K562 (cell line): ENCODE results near the gene DPYSL4.
A peak's percentile ranks its signal among the peaks of the same experiment; 100 is the strongest.

Experiments used
- CBFA2T3 ChIP-seq: fragments of 450-650 bp; IDR thresholded peaks from 2 replicates; pipeline ENCODE4 v1.6.1; 2017
- CREM ChIP-seq: IDR thresholded peaks from 2 replicates; pipeline ENCODE4 v1.6.1; 2014; ENCODE audit warnings: antibody characterized with exemption, low read depth
- CTCF ChIP-seq, 3 experiments: IDR thresholded peaks in 2 of 3; conservative IDR thresholded peaks in 1 of 3; 2 replicates each; pipeline ENCODE4 v1.5.1; 2011 to 2012; ENCODE audit warnings: low read length in 3 of 3, mild to moderate bottlenecking in 3 of 3, control low read depth in 2 of 3, improper control_type of control experiment in 1 of 3, inconsistent platforms in 1 of 3, low read depth in 1 of 3, mixed read lengths in 1 of 3, moderate library complexity in 1 of 3; ENCODE audit not compliant: insufficient read depth in 2 of 3
- FOXJ3 ChIP-seq: sonication (generic); formaldehyde crosslinking; IDR thresholded peaks from 2 replicates; pipeline ENCODE4 v1.4.0; 2020; ENCODE audit warnings: mild to moderate bottlenecking, missing genetic modification reagents
- HOXB6 ChIP-seq: fragments of 250-450 bp; sonication (Bioruptor Pico); IDR thresholded peaks from 2 replicates; pipeline ENCODE4 v1.5.1; 2022; ENCODE audit warnings: mild to moderate bottlenecking, borderline replicate concordance
- NR3C1 ChIP-seq: sonication (generic); formaldehyde crosslinking; IDR thresholded peaks from 2 replicates; pipeline ENCODE4 v1.8.1; 2022; ENCODE audit warnings: missing genetic modification reagents
- PTTG1 ChIP-seq: fragments of 450-650 bp; IDR thresholded peaks from 2 replicates; pipeline ENCODE4 v1.6.1; 2016; ENCODE audit warnings: low read depth, mild to moderate bottlenecking, missing genetic modification characterization, missing compliant biosample characterization
- RHOXF2B ChIP-seq: fragments of 250-450 bp; sonication (Bioruptor Pico); conservative IDR thresholded peaks from 2 replicates; pipeline ENCODE4 v1.5.1; 2021
- YY1 ChIP-seq, 3 experiments: IDR thresholded peaks; 2 replicates each; pipeline ENCODE4 v1.6.1; 2011; ENCODE audit warnings: low read length in 2 of 3, mild to moderate bottlenecking in 2 of 3, moderate library complexity in 2 of 3, borderline replicate concordance in 1 of 3, control low read depth in 1 of 3, low read depth in 1 of 3; ENCODE audit not compliant: insufficient read depth in 3 of 3, insufficient replicate concordance in 2 of 3, control insufficient read depth in 1 of 3, insufficient read length in 1 of 3; ENCODE audit errors: extremely low read depth in 1 of 3

GRCh38 chr10:132247943-132248342 lies 61.2 kb downstream of the DPYSL4 start:
- TF ChIP-seq CTCF (IDR thresholded peaks at IDR 0.05 in 2 of 3, conservative IDR thresholded peaks at IDR 0.05 in 1 of 3; ENCODE audit: insufficient read depth in 2 of 3, low read depth in 1 of 3, low read length in 3 of 3): no peak
- no peak for TF ChIP-seq CBFA2T3
- no peak for TF ChIP-seq RHOXF2B (CRISPR knock-in tag)
- TF ChIP-seq CREM: peak; percentile 56
- TF ChIP-seq HOXB6 (CRISPR knock-in tag): no peak
- no peak for TF ChIP-seq PTTG1 (tag)
- TF ChIP-seq NR3C1 (CRISPR knock-in tag): no peak
- no peak for TF ChIP-seq FOXJ3
- no peak for TF ChIP-seq YY1 (IDR thresholded peaks at IDR 0.05; ENCODE audit: borderline replicate concordance in 1 of 3, control insufficient read depth in 1 of 3, extremely low read depth in 1 of 3, insufficient read depth in 3 of 3, insufficient read length in 1 of 3, insufficient replicate concordance in 2 of 3, low read depth in 1 of 3, low read length in 2 of 3)
